ENCODE results near the gene PDIA2. TPM values are rescaled to one million over a fixed set of nuclear protein-coding genes. Genes with fewer than 3 reads are reported as not detected.

Gene PDIA2
- polyA plus RNA-seq, 1 of the 3 experiments (the other 2 are of a cell fraction), result 1.7 TPM

DNA sequence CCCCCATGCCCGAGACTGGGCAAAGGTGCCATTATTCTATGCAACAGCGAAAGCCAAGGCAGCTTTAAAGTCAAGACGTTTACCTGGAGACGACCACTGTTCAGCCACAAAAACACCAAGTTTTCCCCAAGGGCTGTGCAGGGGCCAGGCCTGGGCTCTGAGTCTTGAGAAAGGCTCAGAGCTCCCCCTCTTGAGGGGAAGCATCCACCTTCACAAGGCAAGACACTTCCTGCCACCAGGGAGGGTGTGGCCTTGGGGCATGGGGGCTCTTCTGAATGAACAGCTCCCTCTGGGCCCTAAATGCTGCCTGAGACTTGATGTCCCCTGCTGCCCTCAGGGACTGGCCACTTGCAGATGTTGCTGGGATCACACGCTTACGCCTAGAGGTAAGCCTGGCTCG, 26.5 kb downstream of the PDIA2 start:
- no peaks in the 10 kb centered on the region for H4K20me1 ChIP-seq (ENCODE audit: insufficient read depth)
- no peaks in the 10 kb centered on the region for H3F3A ChIP-seq (replicated peaks; ENCODE audit: insufficient read depth)

More for the DNA sequence above, 26.5 kb downstream of the PDIA2 start:
- Histone ChIP-seq H3K4me1 (ENCODE audit: control insufficient read depth in 1 of 2, insufficient read depth in 2 of 2, low read depth in 1 of 2, low read length in 1 of 2) (peaks cover 0 to 4% of the 10 kb centered on the region in 2 experiments; a peak in 1 of 4 replicates), H3K79me2 (ENCODE audit: insufficient read depth) (no peaks in the 10 kb centered on the region), H3K27ac (ENCODE audit: low read depth in 2 of 2, low read length in 1 of 2) (no peak overlapping the region), H3K36me3 (replicated peaks in 1 of 2; ENCODE audit: control insufficient read depth in 1 of 2, insufficient read depth in 2 of 2, low read length in 1 of 2) (peaks cover 0 to 42% of the 10 kb centered on the region in 2 experiments), H3K27me3 (ENCODE audit: insufficient read depth) (no peaks in the 10 kb centered on the region), H2AFZ (ENCODE audit: low read depth) (no peak overlapping the region), H3K4me2 (no peak overlapping the region), H3K4me3 (ENCODE audit: low read depth in 2 of 2, low read length in 1 of 2) (no peak overlapping the region), H3K9me2 (no peaks in the 10 kb centered on the region), H3K9ac (no peak overlapping the region), H3K9me3 (no peaks in the 10 kb centered on the region)
- POLR2A ChIA-PET, result no interaction called here
- WGBS (ENCODE audit: low lambda C conversion rate), result 77% methylated on average over 4 of the region's 7 CpGs
- CTCF ChIA-PET, result no interaction called here
- TF ChIP-seq FOXM1 (IDR thresholded peaks at IDR 0.05; ENCODE audit: low read depth) (no peak), EZH2phosphoT487 (IDR thresholded peaks at IDR 0.05; ENCODE audit: borderline replicate concordance, low read depth) (no peak), FOXJ3 (CRISPR knock-in tag; IDR thresholded peaks at IDR 0.05) (no peak), TAF1 (IDR thresholded peaks at IDR 0.05; ENCODE audit: borderline replicate concordance, low read depth, low read length) (no peak), RFX5 (IDR thresholded peaks at IDR 0.05; ENCODE audit: low read length) (no peak), MEF2A (IDR thresholded peaks at IDR 0.05; ENCODE audit: borderline replicate concordance, low read depth) (no peak), CHD2 (IDR thresholded peaks at IDR 0.05; ENCODE audit: low read length, partially characterized antibody) (no peak), ELF1 (IDR thresholded peaks at IDR 0.05) (no peak), JUND (IDR thresholded peaks at IDR 0.05) (no peak), GATA2 (CRISPR knock-in tag; IDR thresholded peaks at IDR 0.05) (no peak)
- TF ChIP-seq, protein P1, sequence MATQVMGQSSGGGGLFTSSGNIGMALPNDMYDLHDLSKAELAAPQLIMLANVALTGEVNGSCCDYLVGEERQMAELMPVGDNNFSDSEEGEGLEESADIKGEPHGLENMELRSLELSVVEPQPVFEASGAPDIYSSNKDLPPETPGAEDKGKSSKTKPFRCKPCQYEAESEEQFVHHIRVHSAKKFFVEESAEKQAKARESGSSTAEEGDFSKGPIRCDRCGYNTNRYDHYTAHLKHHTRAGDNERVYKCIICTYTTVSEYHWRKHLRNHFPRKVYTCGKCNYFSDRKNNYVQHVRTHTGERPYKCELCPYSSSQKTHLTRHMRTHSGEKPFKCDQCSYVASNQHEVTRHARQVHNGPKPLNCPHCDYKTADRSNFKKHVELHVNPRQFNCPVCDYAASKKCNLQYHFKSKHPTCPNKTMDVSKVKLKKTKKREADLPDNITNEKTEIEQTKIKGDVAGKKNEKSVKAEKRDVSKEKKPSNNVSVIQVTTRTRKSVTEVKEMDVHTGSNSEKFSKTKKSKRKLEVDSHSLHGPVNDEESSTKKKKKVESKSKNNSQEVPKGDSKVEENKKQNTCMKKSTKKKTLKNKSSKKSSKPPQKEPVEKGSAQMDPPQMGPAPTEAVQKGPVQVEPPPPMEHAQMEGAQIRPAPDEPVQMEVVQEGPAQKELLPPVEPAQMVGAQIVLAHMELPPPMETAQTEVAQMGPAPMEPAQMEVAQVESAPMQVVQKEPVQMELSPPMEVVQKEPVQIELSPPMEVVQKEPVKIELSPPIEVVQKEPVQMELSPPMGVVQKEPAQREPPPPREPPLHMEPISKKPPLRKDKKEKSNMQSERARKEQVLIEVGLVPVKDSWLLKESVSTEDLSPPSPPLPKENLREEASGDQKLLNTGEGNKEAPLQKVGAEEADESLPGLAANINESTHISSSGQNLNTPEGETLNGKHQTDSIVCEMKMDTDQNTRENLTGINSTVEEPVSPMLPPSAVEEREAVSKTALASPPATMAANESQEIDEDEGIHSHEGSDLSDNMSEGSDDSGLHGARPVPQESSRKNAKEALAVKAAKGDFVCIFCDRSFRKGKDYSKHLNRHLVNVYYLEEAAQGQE (IDR thresholded peaks at IDR 0.05; ENCODE audit: low read depth, low read length), result no peak
- TF ChIP-seq, protein P2, sequence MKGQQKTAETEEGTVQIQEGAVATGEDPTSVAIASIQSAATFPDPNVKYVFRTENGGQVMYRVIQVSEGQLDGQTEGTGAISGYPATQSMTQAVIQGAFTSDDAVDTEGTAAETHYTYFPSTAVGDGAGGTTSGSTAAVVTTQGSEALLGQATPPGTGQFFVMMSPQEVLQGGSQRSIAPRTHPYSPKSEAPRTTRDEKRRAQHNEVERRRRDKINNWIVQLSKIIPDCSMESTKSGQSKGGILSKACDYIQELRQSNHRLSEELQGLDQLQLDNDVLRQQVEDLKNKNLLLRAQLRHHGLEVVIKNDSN (IDR thresholded peaks at IDR 0.05; ENCODE audit: borderline replicate concordance, low read depth), result no peak
- TF ChIP-seq, protein P3, sequence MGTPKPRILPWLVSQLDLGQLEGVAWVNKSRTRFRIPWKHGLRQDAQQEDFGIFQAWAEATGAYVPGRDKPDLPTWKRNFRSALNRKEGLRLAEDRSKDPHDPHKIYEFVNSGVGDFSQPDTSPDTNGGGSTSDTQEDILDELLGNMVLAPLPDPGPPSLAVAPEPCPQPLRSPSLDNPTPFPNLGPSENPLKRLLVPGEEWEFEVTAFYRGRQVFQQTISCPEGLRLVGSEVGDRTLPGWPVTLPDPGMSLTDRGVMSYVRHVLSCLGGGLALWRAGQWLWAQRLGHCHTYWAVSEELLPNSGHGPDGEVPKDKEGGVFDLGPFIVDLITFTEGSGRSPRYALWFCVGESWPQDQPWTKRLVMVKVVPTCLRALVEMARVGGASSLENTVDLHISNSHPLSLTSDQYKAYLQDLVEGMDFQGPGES (IDR thresholded peaks at IDR 0.05; ENCODE audit: low read depth, low read length), result no peak
- TF ChIP-seq, protein P4, sequence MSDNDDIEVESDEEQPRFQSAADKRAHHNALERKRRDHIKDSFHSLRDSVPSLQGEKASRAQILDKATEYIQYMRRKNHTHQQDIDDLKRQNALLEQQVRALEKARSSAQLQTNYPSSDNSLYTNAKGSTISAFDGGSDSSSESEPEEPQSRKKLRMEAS (IDR thresholded peaks at IDR 0.05; ENCODE audit: low read depth), result no peak
- no peak for DNase-seq
